C4-2B (cell line): ENCODE results near the gene DACT1.

Experiments
- ZFX ChIP-seq: fragments of 450-650 bp; IDR thresholded peaks from 2 replicates; pipeline ENCODE4 v1.6.1; 2017
- TF ChIP-seq, protein P1 (sequence below): fragments of 450-650 bp; conservative IDR thresholded peaks from 2 replicates; pipeline ENCODE4 v1.5.1; 2017; ENCODE audit warnings: mild to moderate bottlenecking

DNA sequence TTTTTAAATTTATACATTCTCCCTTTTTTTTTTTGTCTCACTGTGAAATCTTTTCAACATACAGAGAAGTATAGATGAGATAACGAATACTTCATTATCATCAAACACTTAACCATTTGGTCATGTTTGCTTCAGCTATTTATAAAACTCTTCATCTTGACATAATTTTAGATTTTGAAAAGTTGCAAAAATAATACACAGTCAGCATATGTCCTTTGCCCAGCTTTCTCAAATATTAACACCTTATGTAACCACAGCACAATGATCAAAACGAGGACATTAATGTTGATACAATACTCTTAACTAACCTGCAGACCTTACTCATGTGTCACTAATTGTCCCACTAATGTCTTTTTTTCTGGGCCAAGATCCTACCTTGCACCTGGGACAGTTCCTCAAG is 36.0 kb downstream of the DACT1 start:
- TF ChIP-seq, protein P1, sequence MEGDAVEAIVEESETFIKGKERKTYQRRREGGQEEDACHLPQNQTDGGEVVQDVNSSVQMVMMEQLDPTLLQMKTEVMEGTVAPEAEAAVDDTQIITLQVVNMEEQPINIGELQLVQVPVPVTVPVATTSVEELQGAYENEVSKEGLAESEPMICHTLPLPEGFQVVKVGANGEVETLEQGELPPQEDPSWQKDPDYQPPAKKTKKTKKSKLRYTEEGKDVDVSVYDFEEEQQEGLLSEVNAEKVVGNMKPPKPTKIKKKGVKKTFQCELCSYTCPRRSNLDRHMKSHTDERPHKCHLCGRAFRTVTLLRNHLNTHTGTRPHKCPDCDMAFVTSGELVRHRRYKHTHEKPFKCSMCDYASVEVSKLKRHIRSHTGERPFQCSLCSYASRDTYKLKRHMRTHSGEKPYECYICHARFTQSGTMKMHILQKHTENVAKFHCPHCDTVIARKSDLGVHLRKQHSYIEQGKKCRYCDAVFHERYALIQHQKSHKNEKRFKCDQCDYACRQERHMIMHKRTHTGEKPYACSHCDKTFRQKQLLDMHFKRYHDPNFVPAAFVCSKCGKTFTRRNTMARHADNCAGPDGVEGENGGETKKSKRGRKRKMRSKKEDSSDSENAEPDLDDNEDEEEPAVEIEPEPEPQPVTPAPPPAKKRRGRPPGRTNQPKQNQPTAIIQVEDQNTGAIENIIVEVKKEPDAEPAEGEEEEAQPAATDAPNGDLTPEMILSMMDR = no peak
- no peak for TF ChIP-seq ZFX
